Astrocyte of the spinal cord (primary cell): ENCODE data around the gene APC2.

Experiments
- DNase-seq: peaks from one replicate; pipeline ENCODE4 v3.0.0; 2011; ENCODE audit warnings: low read depth, low spot score
- H3K4me3 ChIP-seq: 2 replicates; pipeline ENCODE4 v1.5.1; 2011; ENCODE audit warnings: low read depth, mild to moderate bottlenecking, low read length, moderate library complexity
- CTCF ChIP-seq: IDR thresholded peaks from 2 replicates; pipeline ENCODE4 v1.5.1; 2012; ENCODE audit warnings: low read depth, mild to moderate bottlenecking, low read length, inconsistent platforms
- in situ Hi-C: cut with HindIII; loops from 2 replicates; pipeline ENCODE4 v1.10.0; 2017; ENCODE audit warnings: low sequenced_read_pairs

APC2 gene

GRCh38 chr19:1410789-1411188, 39.1 kb upstream of the APC2 start:
- in situ Hi-C loops, result no loop called here
- TF ChIP-seq CTCF, result no peak
- H3K4me3 ChIP-seq, result no peak overlapping the region
- DNase-seq, result no peak

- peak; percentile 45 for DNase-seq
- no peak overlapping the region for H3K4me3 ChIP-seq
- in situ Hi-C loops, result no loop called here
- TF ChIP-seq CTCF, result no peak
These were observed 38.4 kb upstream of the APC2 start for GRCh38 chr19:1411255-1412191.

GRCh38 chr19:1412323-1412923, 37.5 kb upstream of the APC2 start:
- no peak for DNase-seq
- H3K4me3 ChIP-seq, result no peak overlapping the region
- TF ChIP-seq CTCF, result no peak
- in situ Hi-C loops, result no loop called here

- H3K4me3 ChIP-seq, result no peak overlapping the region
- no peak for TF ChIP-seq CTCF
- in situ Hi-C loops, result no loop called here
- DNase-seq, result no peak
These were observed 36.7 kb upstream of the APC2 start for GRCh38 chr19:1412995-1413800.

GRCh38 chr19:1416014-1416841, 33.7 kb upstream of the APC2 start:
- H3K4me3 ChIP-seq, result no peak overlapping the region
- peak; percentile 31 for DNase-seq
- in situ Hi-C loops, result no loop called here
- TF ChIP-seq CTCF, result no peak

GRCh38 chr19:1417145-1417544, 32.8 kb upstream of the APC2 start:
- no peak for TF ChIP-seq CTCF
- peak; percentile 84 for DNase-seq
- in situ Hi-C loops, result no loop called here
- H3K4me3 ChIP-seq, result no peak overlapping the region
